Measurements from ENCODE around the gene LTF. TPM values are rescaled to one million over a fixed set of nuclear protein-coding genes. Genes with fewer than 3 reads are reported as not detected.

LTF gene
- total RNA-seq, 2 experiments from 2014 or later = not detected

DNA sequence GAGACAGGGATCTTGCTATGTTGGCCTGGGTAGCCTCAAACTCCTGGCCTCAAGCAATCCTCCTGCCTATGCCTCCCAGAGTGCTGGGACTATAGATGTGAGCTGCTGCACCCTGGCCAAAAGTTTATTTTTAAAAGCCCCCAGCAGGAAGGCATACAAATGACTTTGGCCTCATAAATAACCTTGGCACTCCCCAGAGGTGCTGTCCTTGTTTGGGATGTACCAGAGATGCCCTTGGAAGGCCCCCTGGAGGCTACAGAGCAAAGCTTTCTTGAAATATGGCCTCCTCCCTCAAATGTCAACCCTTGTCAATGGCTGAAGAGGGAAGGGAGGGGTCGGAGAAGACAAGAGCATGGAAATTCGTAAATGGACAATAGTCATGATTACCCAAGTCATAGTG is 19.1 kb upstream of the LTF start:
- no peak overlapping the region for H3K27ac Mint-ChIP-seq
- H3K27me3 Mint-ChIP-seq = peaks cover 5% of the 10 kb centered on the region
- DNase-seq (no peak), ATAC-seq (ENCODE audit: poor library complexity) (no peak)
- intact Hi-C loops (cut with DNase I, micrococcal nuclease) = no loop called here
- Histone ChIP-seq H3K9me3 (ENCODE audit: control insufficient read depth in 1 of 2, insufficient read depth in 1 of 2, low read length in 2 of 2) (no peaks in the 10 kb centered on the region), H3K4me3 (ENCODE audit: low read length) (no peak overlapping the region), H3K4me1 (ENCODE audit: insufficient read depth, low read length) (peaks cover 4% of the 10 kb centered on the region), H3K27ac (ENCODE audit: low read depth in 1 of 2, low read length in 2 of 2) (no peak overlapping the region), H3K36me3 (ENCODE audit: insufficient read depth, low read length) (no peaks in the 10 kb centered on the region), H3K27me3 (ENCODE audit: control insufficient read depth in 1 of 2, insufficient read depth in 2 of 2, low read length in 2 of 2) (peaks cover 0 to 4% of the 10 kb centered on the region in 2 experiments)
- H3K4me1 Mint-ChIP-seq (ENCODE audit: low read depth) = peaks cover 5% of the 10 kb centered on the region
- H3K4me3 Mint-ChIP-seq = no peak overlapping the region
- H3K36me3 Mint-ChIP-seq (ENCODE audit: low read depth) = no peaks in the 10 kb centered on the region
- H3K9me3 Mint-ChIP-seq = no peaks in the 10 kb centered on the region
- TF ChIP-seq, protein P1, sequence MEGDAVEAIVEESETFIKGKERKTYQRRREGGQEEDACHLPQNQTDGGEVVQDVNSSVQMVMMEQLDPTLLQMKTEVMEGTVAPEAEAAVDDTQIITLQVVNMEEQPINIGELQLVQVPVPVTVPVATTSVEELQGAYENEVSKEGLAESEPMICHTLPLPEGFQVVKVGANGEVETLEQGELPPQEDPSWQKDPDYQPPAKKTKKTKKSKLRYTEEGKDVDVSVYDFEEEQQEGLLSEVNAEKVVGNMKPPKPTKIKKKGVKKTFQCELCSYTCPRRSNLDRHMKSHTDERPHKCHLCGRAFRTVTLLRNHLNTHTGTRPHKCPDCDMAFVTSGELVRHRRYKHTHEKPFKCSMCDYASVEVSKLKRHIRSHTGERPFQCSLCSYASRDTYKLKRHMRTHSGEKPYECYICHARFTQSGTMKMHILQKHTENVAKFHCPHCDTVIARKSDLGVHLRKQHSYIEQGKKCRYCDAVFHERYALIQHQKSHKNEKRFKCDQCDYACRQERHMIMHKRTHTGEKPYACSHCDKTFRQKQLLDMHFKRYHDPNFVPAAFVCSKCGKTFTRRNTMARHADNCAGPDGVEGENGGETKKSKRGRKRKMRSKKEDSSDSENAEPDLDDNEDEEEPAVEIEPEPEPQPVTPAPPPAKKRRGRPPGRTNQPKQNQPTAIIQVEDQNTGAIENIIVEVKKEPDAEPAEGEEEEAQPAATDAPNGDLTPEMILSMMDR (IDR thresholded peaks at IDR 0.05) = no peak
- POLR2A ChIA-PET = no interaction called here
- CTCF ChIA-PET = interaction anchor here (0.9 to 6.5 kb wide), 2 partner anchors 76 to 95 kb away, joined by 3 to 243 read pairs; no protein-coding TSS in a partner anchor

DNA sequence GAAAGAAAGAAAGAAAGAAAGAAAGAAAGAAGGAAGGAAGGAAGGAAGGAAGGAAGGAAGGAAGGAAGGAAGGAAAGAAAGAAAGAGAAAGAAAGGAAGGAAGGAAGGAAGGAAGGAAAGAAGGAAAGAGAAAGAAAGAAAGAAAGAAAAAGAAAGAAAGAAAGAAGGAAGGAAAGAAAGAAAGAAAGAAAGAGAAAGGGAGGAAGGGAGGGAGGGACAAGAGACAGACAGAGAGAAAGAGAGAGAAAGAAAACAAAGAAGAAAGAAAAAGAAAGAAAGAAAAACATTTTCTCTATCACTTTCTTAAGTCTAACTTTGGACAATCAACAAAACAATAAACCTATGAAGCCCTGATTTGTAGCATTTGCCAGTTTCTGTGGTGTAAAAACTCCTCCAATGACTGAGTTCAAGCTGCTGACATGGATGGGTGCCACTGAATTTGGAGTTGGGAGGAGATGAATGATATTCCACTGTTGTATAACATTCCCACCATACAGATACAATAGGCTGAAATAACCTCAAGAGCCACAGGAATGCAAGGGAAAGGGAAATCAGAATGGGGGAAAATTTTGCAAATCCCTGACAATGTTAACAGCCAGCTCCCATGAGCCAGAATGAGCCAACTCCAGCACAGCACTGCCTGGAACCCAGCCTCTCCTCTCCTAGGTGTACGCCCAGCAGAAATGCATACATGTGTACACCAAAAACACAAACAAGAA is 18.1 kb upstream of the LTF start:
- no peaks in the 10 kb centered on the region for H3K4me1 ChIP-seq (ENCODE audit: insufficient read depth, low read length)
- ATAC-seq (ENCODE audit: poor library complexity) (no peak), DNase-seq (no peak)
- TF ChIP-seq, protein P1 (IDR thresholded peaks at IDR 0.05) = no peak
- POLR2A ChIA-PET = no interaction called here
- no peak overlapping the region for H3K4me3 Mint-ChIP-seq
- H3K9me3 ChIP-seq (ENCODE audit: control insufficient read depth in 1 of 2, insufficient read depth in 1 of 2, low read length in 2 of 2) = no peaks in the 10 kb centered on the region
- intact Hi-C loops (cut with DNase I, micrococcal nuclease) = no loop called here
- H3K27me3 Mint-ChIP-seq = peaks cover 8% of the 10 kb centered on the region
- H3K4me3 ChIP-seq (ENCODE audit: low read length) = no peak overlapping the region
- no peaks in the 10 kb centered on the region for H3K36me3 Mint-ChIP-seq (ENCODE audit: low read depth)
- CTCF ChIA-PET = no interaction called here
- H3K27ac ChIP-seq (ENCODE audit: low read depth in 1 of 2, low read length in 2 of 2) = no peak overlapping the region
- no peaks in the 10 kb centered on the region for H3K9me3 Mint-ChIP-seq
- no peaks in the 10 kb centered on the region for H3K4me1 Mint-ChIP-seq (ENCODE audit: low read depth)
- H3K36me3 ChIP-seq (ENCODE audit: insufficient read depth, low read length) = no peaks in the 10 kb centered on the region
- H3K27me3 ChIP-seq (ENCODE audit: control insufficient read depth in 1 of 2, insufficient read depth in 2 of 2, low read length in 2 of 2) = peaks cover 0 to 8% of the 10 kb centered on the region in 2 experiments
- H3K27ac Mint-ChIP-seq = no peak overlapping the region

DNA sequence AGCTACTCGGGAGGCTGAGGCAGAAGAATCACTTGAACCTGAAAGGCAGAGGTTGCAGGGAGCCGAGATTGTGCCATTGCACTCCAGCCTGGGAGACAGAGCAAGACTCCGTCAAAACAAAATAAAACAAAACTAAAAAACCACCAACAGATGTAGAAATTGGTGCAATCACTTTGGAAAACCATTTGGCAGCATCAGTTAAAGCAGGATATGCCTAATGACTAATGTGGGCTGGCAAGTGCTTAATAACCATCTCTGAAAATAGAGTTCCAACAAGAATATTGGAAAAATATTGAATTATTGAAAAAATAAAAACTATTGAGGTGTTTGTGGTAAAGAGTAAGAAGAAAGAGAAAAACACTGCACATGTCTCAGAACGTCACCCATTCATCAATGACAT is 16.9 kb upstream of the LTF start:
- ChIA-PET CTCF (interaction anchor here (1.8 kb wide), 1 partner anchor 77 kb away, joined by 5 read pairs; no protein-coding TSS in a partner anchor), POLR2A (no interaction called here)
- Histone ChIP-seq H3K9me3 (ENCODE audit: control insufficient read depth in 1 of 2, insufficient read depth in 1 of 2, low read length in 2 of 2) (no peaks in the 10 kb centered on the region), H3K27me3 (ENCODE audit: control insufficient read depth in 1 of 2, insufficient read depth in 2 of 2, low read length in 2 of 2) (peaks cover 0 to 8% of the 10 kb centered on the region in 2 experiments), H3K4me3 (ENCODE audit: low read length) (no peak overlapping the region), H3K36me3 (ENCODE audit: insufficient read depth, low read length) (no peaks in the 10 kb centered on the region), H3K4me1 (ENCODE audit: insufficient read depth, low read length) (no peaks in the 10 kb centered on the region), H3K27ac (ENCODE audit: low read depth in 1 of 2, low read length in 2 of 2) (no peak overlapping the region)
- no peak for DNase-seq
- no peaks in the 10 kb centered on the region for H3K36me3 Mint-ChIP-seq (ENCODE audit: low read depth)
- H3K27me3 Mint-ChIP-seq = peaks cover 16% of the 10 kb centered on the region
- no peak overlapping the region for H3K27ac Mint-ChIP-seq
- H3K4me1 Mint-ChIP-seq (ENCODE audit: low read depth) = no peaks in the 10 kb centered on the region
- no peaks in the 10 kb centered on the region for H3K9me3 Mint-ChIP-seq
- TF ChIP-seq, protein P1 (IDR thresholded peaks at IDR 0.05) = no peak
- ATAC-seq (ENCODE audit: poor library complexity) = no peak
- no peak overlapping the region for H3K4me3 Mint-ChIP-seq
- intact Hi-C loops (cut with DNase I, micrococcal nuclease) = no loop called here
